ENCODE results near the gene FGD4.

Gene FGD4

GRCh38 chr12:32402946-32403345, 3.6 kb downstream of the FGD4 start:
- no peak for TF ChIP-seq ZFX (IDR thresholded peaks at IDR 0.05; ENCODE audit: borderline replicate concordance)
- TF ChIP-seq, protein P1, sequence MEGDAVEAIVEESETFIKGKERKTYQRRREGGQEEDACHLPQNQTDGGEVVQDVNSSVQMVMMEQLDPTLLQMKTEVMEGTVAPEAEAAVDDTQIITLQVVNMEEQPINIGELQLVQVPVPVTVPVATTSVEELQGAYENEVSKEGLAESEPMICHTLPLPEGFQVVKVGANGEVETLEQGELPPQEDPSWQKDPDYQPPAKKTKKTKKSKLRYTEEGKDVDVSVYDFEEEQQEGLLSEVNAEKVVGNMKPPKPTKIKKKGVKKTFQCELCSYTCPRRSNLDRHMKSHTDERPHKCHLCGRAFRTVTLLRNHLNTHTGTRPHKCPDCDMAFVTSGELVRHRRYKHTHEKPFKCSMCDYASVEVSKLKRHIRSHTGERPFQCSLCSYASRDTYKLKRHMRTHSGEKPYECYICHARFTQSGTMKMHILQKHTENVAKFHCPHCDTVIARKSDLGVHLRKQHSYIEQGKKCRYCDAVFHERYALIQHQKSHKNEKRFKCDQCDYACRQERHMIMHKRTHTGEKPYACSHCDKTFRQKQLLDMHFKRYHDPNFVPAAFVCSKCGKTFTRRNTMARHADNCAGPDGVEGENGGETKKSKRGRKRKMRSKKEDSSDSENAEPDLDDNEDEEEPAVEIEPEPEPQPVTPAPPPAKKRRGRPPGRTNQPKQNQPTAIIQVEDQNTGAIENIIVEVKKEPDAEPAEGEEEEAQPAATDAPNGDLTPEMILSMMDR (IDR thresholded peaks at IDR 0.05): no peak
- no peak overlapping the region for H3K27ac ChIP-seq

- H3K27ac ChIP-seq: no peak overlapping the region
- TF ChIP-seq, protein P1 (IDR thresholded peaks at IDR 0.05): no peak
- no peak for TF ChIP-seq ZFX (IDR thresholded peaks at IDR 0.05; ENCODE audit: borderline replicate concordance)
These were observed 8.4 kb downstream of the FGD4 start for GRCh38 chr12:32407795-32408194.

GRCh38 chr12:32413412-32413811, 14.1 kb downstream of the FGD4 start:
- no peak overlapping the region for H3K27ac ChIP-seq
- TF ChIP-seq, protein P1 (IDR thresholded peaks at IDR 0.05): no peak
- TF ChIP-seq ZFX (IDR thresholded peaks at IDR 0.05; ENCODE audit: borderline replicate concordance): no peak

DNA sequence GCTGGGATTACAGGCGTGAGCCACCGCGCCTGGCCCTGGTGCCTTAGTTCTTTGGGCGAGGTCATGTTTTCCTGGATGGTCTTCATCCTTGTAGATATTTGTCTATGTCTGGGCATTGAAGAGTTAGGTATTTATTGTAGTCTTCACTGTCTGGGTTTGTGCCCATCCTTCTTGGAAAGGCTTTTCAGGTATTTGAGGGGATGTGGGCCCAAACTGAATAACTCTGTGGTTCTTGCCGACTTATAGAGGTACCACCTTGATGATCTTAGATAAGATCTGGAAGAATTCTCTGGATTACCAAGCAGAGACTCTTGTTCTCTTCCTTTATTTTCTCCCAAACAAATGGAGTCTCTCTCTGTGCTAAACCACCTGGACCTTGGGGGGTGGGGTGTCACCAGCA, 18.9 kb downstream of the FGD4 start:
- TF ChIP-seq ZFX (IDR thresholded peaks at IDR 0.05; ENCODE audit: borderline replicate concordance): no peak
- TF ChIP-seq, protein P1 (IDR thresholded peaks at IDR 0.05): no peak
- no peak overlapping the region for H3K27ac ChIP-seq

DNA sequence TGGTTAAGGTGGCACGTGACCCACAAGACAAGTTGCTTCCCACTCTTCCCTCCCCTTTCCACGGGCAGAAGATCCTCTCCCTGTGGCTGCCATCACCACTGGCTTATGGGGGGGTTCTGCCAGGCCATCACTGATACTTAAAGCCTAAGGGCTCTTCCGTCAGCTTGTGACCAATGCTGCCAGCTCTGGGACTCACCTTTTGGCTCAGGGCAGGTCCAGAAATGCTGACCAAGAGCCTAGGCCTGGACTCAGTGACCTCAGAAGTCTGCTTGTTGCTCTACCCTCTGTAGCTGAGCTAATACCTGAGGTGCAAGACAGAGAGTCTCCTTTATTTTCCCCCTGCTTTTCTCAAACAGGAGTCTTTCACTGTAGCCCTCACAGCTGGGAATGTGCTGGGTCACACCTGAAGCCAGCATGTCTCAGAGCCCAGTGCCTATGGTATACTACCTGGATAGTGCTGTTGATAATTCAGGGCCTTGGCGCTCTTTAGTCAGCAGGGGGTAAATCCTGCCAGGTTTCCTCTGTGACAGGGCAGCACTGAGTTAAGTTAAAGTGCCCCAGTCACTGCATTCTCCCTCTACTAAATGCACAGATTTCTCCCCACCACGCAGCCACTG, 19.7 kb downstream of the FGD4 start:
- no peak for TF ChIP-seq ZFX (IDR thresholded peaks at IDR 0.05; ENCODE audit: borderline replicate concordance)
- TF ChIP-seq, protein P1 (IDR thresholded peaks at IDR 0.05): no peak
- no peak overlapping the region for H3K27ac ChIP-seq

- no peak for TF ChIP-seq ZFX (IDR thresholded peaks at IDR 0.05; ENCODE audit: borderline replicate concordance)
- TF ChIP-seq, protein P1 (IDR thresholded peaks at IDR 0.05): no peak
- H3K27ac ChIP-seq: no peak overlapping the region
These were observed 20.2 kb downstream of the FGD4 start for GRCh38 chr12:32419520-32419960.

DNA sequence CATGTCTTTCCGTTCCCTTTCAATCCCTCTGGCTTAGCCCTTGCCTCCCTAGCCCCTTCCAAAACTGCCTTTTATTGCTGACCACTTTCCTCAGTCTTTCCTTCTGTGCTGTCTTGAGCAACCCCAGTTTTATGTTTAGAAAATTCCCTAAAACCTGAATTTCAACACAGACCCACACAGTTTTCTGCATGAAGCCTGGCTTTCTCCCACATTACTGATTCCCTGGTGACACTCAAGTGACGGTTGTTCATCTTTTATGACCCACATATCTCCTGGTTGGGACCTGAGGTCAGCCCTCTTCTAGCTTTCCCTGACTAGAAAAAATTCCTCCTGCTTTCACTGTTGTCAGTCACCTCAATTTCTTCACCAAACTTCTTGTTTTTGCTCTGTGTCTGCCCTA, 21.0 kb downstream of the FGD4 start:
- no peak overlapping the region for H3K27ac ChIP-seq
- TF ChIP-seq, protein P1 (IDR thresholded peaks at IDR 0.05): no peak
- no peak for TF ChIP-seq ZFX (IDR thresholded peaks at IDR 0.05; ENCODE audit: borderline replicate concordance)

Data from 22Rv1 (cell line).